Measurements from ENCODE around the gene PRRT1B. TPM values are rescaled to one million over a fixed set of nuclear protein-coding genes. Genes with fewer than 3 reads are reported as not detected.
"Not testable (repeated sequence)": the region's sequence is repeated elsewhere in the genome, so short reads cannot be mapped to it uniquely, and the experiment has no call there.

The PRRT1B gene
- total and polyA plus RNA-seq, 2 experiments from 2014 or later: 0.24 TPM; not detected in 1

DNA sequence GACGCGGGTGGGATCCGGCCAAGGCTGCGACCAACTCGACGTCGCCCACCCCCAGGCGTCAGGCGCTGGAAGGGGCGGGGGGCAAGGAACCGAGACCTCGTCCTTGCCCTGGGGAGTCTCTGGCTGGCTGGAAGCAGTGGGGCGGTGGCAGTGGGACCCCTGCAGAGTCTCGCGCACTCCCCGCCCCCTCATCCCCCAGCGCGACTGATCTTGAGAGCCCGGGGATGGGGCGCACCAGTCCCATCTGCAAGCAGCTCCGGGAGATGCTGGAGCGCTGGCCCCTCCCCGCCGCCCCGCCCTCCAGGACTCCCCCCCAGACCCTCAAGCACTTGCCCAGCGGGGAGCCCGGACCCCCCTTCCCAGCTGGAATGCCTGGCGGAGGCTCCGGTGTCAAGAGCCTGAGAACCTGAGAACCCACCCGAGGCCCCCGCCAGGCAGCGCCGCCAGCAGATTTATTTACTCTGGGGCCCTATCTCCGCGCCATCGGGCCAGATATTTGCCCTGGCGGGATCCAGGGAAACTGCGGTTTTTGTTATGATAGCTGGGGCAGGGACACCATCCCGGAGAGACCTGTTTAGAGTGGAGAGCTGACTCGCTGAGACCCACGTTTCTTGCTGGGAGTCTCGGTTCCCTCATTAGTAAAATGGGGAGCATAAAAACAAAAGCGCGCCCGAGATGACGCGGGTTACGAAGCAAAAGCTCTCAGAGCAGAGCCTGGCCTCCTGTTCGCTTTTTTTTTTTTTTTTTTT, 1.2 kb downstream of the PRRT1B start:
- Histone ChIP-seq H3K27ac (ENCODE audit: low read depth) (no peak overlapping the region), H3F3A (replicated peaks; ENCODE audit: low read depth) (peaks cover 7% of the 10 kb centered on the region; the same call in 1 of the 2 replicates), H4K20me1 (replicated peaks; ENCODE audit: insufficient read depth) (no peaks in the 10 kb centered on the region), H3K79me2 (replicated peaks; ENCODE audit: insufficient read depth) (no peaks in the 10 kb centered on the region), H3K9me2 (ENCODE audit: insufficient read depth) (peaks cover 4% of the 10 kb centered on the region; the same call in 1 of the 2 replicates), H3K4me3 (peak overlapping the region; percentile 68), H3K36me3 (ENCODE audit: insufficient read depth) (no peaks in the 10 kb centered on the region), H3K27me3 (ENCODE audit: insufficient read depth) (peaks cover 60% of the 10 kb centered on the region), H3K4me1 (ENCODE audit: insufficient read depth) (no peaks in the 10 kb centered on the region), H3K4me2 (peak overlapping the region; percentile 86), H2AFZ (peak overlapping the region; percentile 95)
- Mint-ChIP-seq H3K9me3 (peaks cover 62% of the 10 kb centered on the region), H3K4me1 (peaks cover 7% of the 10 kb centered on the region; the same call in 1 of the 3 replicates), H3K36me3 (ENCODE audit: low read depth) (peaks cover 44% of the 10 kb centered on the region), H3K27ac (no peak overlapping the region), H3K4me3 (peak overlapping the region; percentile 67), H3K27me3 (ENCODE audit: insufficient read depth, low read depth, poor library complexity) (peaks cover 60% of the 10 kb centered on the region)
- TF ChIP-seq CTCF (conservative IDR thresholded peaks at IDR 0.05; ENCODE audit: low read depth in 2 of 2) (peak in 1 of 2 experiments; percentile 30; a peak in 2 of 4 replicates), EZH2 (IDR thresholded peaks at IDR 0.05; ENCODE audit: low read depth, unreplicated experiment) (peak; percentile 25), JUNB (IDR thresholded peaks at IDR 0.05; ENCODE audit: unreplicated experiment) (no peak)
- DNase-seq (ENCODE audit: low spot score) (peak; percentile 79), ATAC-seq (peak; percentile 52)

DNA sequence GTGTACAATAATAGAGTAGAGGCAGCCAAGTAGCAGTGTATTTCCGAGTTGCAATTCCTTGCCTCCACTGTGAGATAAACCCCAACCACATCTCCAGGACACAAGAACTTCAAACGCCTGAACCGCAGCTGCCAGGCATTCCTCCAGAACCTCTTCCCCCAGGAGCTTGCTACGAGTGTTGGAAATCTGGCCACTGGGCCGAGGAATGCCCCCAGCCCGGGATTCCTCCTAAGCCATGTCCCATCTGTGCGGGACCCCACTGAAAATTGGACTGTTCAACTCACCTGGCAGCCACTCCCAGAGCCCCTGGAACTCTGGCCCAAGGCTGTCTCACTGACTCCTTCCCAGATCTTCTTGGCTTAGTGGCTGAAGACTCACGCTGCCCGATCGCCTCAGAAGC, 3.9 kb downstream of the PRRT1B start:
- H3K79me2 ChIP-seq (replicated peaks; ENCODE audit: insufficient read depth): not testable (repeated sequence)
- Mint-ChIP-seq H3K27me3 (ENCODE audit: insufficient read depth, low read depth, poor library complexity) (peaks cover 64% of the 10 kb centered on the region), H3K36me3 (ENCODE audit: low read depth) (peaks cover 28% of the 10 kb centered on the region)

GRCh38 chr9:131550465-131550864, 5.1 kb downstream of the PRRT1B start:
- peaks cover 61% of the 10 kb centered on the region for H3K27me3 Mint-ChIP-seq (ENCODE audit: insufficient read depth, low read depth, poor library complexity)
- not testable (repeated sequence) for H3K4me3 Mint-ChIP-seq
- H3K36me3 Mint-ChIP-seq (ENCODE audit: low read depth): peaks cover 21% of the 10 kb centered on the region

More for the DNA sequence above, 3.9 kb downstream of the PRRT1B start:
- not testable (repeated sequence) for H3K27ac Mint-ChIP-seq; DNase-seq (ENCODE audit: low spot score); H2AFZ ChIP-seq; H3K4me2 ChIP-seq; H3K4me3 Mint-ChIP-seq; H3F3A ChIP-seq (replicated peaks; ENCODE audit: low read depth); H3K4me1 Mint-ChIP-seq; H3K9me2 ChIP-seq (ENCODE audit: insufficient read depth); H3K27ac ChIP-seq (ENCODE audit: low read depth); H3K4me1 ChIP-seq (ENCODE audit: insufficient read depth); H4K20me1 ChIP-seq (replicated peaks; ENCODE audit: insufficient read depth); ATAC-seq; H3K36me3 ChIP-seq (ENCODE audit: insufficient read depth); H3K4me3 ChIP-seq
- H3K27me3 ChIP-seq (ENCODE audit: insufficient read depth): peaks cover 73% of the 10 kb centered on the region
- H3K9me3 Mint-ChIP-seq: peaks cover 49% of the 10 kb centered on the region

More at GRCh38 chr9:131550465-131550864, 5.1 kb downstream of the PRRT1B start:
- not testable (repeated sequence) for H3K79me2 ChIP-seq (replicated peaks; ENCODE audit: insufficient read depth); H3K4me3 ChIP-seq; H2AFZ ChIP-seq; H3K27ac ChIP-seq (ENCODE audit: low read depth); ATAC-seq; H3K4me1 ChIP-seq (ENCODE audit: insufficient read depth); H4K20me1 ChIP-seq (replicated peaks; ENCODE audit: insufficient read depth); H3F3A ChIP-seq (replicated peaks; ENCODE audit: low read depth); H3K36me3 ChIP-seq (ENCODE audit: insufficient read depth); H3K4me2 ChIP-seq; H3K4me1 Mint-ChIP-seq; DNase-seq (ENCODE audit: low spot score); H3K9me2 ChIP-seq (ENCODE audit: insufficient read depth); H3K27ac Mint-ChIP-seq
- H3K9me3 Mint-ChIP-seq: peaks cover 42% of the 10 kb centered on the region
- H3K27me3 ChIP-seq (ENCODE audit: insufficient read depth): peaks cover 71% of the 10 kb centered on the region

Measured in GM23338 (cell line).